GM12873 (cell line): ENCODE data around the gene DRAXIN.

Source experiments
- TF ChIP-seq, protein P1 (sequence below): IDR thresholded peaks from 2 replicates; pipeline ENCODE4 v1.5.1; 2012; ENCODE audit warnings: low read depth, mild to moderate bottlenecking, moderate library complexity, low read length, control low read depth; ENCODE audit not compliant: insufficient read depth; ENCODE audit errors: missing control alignments

Gene DRAXIN

DNA sequence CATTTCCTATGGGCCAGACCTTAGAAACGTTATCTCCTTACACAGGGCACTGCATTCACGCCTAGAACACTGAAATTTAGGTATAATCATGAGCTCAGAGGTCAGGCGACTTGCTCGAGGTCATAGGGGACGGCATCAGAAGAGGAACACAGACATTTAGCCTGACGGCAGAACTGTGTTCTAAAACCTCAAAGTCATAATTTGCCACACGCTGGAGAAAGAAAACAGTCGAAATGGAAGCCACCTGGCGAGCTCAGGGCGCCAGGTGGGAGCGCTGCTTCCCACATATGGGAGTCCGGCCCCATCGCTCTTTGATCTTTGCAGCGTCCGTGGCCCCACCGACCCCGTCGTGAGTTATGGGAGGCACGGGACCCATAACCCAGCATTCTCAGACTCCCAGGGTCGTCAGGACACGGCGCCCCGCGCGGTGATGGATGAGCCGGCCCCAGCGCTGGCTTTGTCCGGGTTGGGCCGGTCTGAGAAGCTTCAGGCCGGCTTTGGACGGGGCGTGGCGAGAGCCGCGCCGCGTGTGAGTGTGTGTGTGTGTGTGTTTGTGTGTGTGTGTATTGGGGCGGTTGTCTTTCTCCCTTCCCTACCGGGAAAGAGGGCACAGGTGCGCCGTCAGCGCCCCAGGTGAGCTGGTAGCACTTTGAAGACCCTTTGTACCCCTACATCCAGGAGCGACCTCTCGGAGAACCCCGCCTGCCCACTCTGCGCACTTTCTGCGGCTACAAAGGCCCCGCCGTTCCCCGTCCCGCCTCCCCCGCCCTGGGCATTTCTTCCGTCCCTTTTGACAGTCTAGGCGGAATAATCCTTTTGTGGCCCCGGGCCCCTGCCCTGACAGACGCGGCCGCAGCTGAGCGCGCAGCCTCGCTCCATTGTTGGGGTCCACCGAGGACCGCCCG, 861 bp upstream of the DRAXIN start:
- TF ChIP-seq, protein P1, sequence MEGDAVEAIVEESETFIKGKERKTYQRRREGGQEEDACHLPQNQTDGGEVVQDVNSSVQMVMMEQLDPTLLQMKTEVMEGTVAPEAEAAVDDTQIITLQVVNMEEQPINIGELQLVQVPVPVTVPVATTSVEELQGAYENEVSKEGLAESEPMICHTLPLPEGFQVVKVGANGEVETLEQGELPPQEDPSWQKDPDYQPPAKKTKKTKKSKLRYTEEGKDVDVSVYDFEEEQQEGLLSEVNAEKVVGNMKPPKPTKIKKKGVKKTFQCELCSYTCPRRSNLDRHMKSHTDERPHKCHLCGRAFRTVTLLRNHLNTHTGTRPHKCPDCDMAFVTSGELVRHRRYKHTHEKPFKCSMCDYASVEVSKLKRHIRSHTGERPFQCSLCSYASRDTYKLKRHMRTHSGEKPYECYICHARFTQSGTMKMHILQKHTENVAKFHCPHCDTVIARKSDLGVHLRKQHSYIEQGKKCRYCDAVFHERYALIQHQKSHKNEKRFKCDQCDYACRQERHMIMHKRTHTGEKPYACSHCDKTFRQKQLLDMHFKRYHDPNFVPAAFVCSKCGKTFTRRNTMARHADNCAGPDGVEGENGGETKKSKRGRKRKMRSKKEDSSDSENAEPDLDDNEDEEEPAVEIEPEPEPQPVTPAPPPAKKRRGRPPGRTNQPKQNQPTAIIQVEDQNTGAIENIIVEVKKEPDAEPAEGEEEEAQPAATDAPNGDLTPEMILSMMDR = no peak

DNA sequence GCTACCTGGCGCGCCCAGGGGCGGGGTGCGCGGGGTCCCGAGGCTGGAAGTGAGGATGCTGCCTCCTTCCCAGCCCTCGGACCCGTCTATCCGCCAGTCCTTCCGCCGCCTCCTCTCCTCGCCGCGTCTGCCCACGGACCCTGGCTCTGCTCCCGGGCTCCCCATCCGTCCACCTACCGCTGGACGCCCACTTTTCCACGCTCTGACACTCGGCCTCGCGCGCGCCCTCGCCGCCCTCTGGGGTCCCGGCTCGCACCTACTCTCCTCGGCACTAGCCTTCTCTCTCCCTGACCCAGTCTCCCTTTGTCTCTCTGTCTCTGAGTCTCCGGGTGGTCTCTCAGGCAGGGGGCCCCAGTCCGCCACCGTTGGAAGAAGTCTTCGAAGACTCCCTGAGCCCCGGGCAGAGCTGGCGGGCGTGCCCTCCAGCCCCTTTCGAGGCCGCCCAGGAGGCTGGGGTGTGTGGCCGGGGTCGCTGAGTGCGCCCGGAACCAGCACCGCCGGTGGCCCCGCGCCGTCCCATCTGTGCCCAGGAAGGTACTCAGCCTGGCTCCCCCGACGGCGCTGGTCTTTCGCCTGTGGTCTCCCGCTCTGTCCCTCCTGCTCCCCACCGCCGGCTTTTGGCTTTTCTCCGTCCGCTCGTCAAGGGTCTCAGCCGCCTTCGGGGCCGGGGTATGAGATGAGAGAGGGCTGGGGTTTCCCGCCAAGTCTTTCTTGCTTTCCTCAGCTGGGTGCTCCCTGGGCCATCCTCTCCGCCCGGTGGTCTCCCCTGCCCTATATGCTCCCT, 610 bp downstream of the DRAXIN start:
- TF ChIP-seq, protein P1 = no peak

DNA sequence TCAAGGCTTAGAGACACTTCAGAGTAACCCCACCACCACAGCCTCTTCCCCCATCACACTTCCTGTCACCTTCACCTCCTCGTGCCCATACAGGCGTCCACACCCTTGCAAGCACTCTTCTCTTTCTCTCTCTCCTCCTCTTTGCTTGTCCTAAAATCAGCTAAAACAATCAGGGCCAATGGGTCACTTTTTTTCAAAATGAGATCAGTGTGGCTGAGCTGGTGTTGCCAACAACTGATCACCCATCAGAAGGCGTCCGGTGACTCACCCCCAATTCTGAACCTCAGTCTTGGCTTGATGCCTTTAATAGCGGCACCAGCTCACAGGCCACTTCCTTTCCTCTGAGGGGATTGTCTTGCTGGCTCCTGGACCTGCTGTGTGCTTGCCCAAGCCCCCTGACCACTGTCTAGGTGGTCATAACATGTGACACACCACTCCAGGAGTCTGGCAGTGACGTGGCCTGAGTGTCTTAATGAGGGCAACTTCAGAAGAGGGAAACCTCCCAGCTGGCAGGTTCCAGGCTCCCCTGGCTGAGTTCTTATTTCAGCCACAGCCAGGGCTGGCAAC, 1.6 kb downstream of the DRAXIN start:
- TF ChIP-seq, protein P1 = no peak

DNA sequence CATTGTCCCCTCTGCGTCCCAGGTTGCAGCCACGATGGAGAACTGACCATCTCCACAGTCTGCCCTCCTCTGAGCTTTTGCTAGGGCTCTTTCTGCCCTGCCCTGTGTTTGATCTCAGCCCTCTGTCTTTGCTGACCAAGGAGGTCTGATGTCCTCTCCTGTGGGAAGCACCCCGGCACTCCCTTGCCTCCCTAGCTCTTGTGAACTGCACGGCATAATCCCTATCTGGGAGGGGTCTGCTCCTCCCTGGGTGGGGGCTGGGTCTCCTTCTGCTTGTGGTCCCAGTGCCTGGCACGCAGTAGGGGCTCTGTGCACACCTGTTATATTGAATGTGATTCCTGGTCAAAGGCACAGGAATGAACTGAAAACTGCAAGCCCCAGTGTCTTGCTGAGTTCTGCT, 2.4 kb downstream of the DRAXIN start:
- TF ChIP-seq, protein P1 = no peak

DNA sequence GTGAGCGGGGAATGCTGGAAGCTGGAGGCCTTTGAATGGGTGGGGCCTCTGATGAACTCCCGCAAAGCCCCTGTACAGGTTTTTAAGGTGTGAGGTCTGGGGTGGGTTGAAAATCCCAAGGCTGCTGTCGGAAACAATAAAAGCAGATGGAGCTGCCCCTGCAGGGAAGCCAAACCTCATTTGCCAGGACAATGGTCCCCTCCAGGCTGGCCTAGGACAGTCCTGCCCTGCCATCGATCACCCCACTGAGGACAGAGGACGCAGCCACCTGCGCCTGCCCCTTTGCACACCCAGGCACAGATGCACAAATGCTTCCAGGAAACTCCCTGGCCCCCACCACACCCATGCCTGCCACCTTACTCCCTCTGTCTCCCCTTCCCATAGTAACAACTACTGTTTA, 4.4 kb downstream of the DRAXIN start:
- TF ChIP-seq, protein P1 = no peak

DNA sequence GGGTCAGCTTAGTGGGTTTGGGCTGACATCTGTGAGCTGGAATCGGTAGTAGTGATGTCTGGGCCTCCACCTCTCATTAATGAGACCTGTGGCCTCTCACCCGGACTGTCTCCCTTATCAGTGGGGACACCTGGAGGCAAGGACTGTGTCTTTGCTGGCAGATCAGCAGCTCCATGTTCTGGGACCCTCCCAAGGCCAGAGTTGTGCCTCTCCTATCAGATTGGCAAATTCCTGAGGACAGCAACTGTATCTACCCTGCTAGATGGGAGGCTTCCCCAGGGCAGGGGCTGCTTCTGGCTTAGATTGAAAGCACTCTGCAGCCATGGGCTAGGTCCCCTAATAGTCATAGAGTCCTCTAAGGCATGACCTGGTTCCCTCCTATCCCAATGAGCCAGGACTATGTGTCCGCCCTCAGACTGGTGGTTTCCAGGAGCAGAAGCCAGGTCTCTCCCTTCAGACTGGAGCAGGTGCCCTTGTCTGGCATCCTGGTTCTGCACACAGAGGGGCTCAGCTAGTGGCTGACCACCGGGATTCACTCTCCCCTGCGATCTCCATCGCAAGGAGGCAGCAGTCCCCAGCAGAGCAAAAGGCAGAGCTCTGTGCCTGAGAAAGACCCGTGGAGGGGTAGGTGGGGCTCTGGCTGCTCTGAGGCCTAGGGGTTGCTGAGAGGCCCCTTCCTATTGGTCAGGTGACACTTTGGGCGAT, 5.8 kb downstream of the DRAXIN start:
- TF ChIP-seq, protein P1 = no peak

DNA sequence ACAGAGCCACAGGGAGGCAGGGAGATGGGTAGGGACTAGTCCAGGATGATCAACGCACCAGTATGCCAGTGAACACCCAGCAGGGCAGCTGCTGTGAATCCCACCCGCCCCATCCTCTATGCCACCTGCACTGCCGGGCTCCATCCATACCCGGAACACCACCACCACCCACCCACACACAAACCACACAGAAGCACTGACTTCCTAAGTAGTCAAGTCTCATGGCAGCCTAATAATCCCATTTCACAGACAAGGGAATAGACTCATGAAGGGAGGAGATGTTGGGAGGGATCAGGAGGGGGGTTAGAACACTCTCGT, 6.3 kb downstream of the DRAXIN start:
- TF ChIP-seq, protein P1 = no peak
